A204.1 (cell line): ENCODE data around the gene SPATA16.
"Not testable (repeated sequence)": the region's sequence is repeated elsewhere in the genome, so short reads cannot be mapped to it uniquely, and the experiment has no call there.

ENCODE experiments used
- FAIRE-seq: peaks from 2 replicates; lab custom pipeline; 2012; peaks lifted over from hg19 to GRCh38; lab: Jason Lieb, UNC

Gene SPATA16

DNA sequence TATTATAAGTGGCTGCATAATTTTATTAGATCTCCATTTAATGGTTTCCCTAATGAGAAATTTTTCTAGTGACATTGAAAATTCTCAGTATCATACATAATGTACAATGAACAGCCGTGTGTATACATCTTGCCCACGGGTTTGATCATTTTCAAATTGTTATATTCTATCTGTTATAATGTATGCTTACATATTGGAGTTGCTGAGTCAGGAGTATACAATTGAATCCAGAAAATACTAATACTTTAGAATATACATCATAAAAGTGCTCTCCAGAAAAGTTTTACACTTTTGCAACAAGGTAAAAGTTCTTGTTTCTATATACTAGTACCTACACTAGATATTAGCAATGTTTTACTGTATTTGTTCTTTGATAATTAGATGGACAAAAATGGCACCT, 82.8 kb downstream of the SPATA16 start:
- FAIRE-seq, result peak; percentile 59

DNA sequence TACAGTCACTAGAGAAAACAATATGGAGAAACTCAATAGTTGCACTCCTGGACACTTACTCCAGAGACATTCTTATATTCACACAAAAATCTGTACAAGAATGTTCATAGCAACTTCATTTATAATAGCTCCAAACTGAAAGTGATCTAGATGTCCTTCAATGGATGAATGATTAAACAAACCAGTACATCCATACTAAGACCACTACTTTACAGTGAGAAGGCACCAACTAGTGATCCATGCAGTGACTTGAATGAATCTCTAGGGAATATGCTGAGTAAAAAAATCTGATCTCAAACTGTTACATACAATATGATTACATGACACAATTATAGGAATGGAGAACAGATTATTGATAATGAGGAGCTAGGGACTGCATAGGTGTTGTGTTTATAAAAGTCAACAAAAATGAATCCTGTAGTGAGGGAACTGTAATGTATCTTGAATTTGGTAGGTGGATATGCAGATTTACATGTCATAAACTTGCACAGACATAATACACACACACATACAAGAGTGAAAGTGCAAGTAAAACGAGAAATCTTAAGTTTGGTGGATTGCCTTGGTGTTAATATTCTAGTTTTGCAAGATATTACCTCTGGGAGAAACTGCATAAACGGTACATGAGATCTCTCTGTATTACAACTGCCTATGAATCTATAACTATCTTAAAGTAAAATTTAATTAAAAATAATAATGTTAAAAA, 85.7 kb downstream of the SPATA16 start:
- FAIRE-seq, result no peak

DNA sequence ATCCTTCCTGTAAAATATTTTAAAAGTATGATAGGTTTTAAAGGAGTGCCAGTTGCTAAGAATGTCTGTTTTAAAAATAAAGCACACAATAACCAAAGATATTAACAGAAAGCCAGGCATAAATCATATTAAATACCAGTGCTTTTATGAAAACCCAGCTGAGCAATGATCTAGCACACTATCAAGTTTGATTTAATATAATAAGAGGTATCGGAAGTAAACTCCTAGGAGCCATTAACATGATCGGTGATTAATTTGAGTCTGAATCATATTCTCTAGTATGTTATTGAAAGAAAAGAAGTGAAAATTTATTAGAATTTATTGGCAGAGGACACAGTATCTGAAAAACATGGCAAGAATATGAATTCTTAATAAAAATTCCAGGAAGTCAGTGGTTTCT, 91.7 kb downstream of the SPATA16 start:
- FAIRE-seq, result no peak

DNA sequence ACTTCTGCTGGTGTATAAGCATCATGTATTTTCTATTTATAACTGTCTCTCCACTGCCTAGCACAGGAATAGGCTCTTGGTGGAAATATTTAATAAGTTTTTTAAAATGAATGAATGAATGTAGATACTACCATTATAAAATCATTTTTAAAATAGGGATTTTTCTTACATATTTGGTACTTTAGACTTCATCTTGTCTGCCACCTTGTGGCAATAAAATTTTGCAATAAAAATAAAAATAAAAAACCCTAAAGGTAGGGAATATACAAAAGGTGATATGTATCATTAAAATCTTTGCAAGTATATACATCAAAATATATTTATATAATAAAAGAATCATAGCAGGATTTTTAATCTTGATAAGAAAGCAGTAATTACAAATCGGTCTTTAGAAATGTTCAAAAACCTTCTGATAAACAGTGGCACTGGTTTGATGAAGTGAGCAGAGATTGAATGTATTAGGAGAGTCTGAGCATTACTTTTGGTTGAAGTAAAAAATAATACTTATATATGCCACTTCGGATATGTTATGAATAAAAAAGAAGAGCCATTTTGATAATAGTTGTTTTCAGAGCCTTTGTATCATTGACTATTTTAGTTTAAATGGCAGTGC, 95.2 kb downstream of the SPATA16 start:
- FAIRE-seq, result peak; percentile 98

DNA sequence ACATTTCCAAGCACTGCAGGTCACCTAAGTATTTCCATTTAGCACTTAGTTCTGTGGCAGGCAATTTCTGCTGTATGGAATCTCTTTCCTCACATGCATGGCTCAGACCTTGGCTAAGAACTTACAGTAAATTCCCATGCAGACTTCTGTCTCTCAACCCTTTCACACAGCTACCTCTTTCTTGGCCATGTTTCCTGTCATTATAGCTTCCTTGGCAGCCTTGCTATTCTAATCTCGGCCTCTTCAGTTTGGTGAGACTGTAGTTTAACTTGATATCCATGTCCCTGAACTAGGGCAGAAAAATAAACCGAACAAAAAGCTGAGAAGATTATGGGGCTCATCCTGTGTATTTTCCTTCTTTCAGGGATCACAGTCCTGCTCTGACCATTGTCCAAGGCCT, 96.0 kb downstream of the SPATA16 start:
- no peak for FAIRE-seq

DNA sequence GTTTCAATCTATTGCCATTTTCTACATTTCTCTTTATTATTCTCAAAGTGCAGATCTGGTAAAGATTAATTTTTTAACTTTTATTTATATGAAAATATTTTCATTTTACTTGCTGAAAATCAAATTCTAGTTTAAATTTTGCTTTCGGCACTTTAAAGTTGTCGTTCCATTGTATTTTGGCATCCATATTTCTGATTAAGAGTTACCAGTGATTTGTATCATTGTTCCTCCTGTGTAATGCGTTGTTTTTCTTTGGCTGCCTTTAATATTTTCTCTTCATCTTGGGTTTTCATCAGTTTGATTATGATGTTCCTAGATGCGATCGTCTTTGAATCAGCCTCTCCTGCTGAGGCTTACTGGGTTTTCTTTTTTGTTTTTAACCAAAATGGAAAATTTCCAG, 97.3 kb downstream of the SPATA16 start:
- no peak for FAIRE-seq

DNA sequence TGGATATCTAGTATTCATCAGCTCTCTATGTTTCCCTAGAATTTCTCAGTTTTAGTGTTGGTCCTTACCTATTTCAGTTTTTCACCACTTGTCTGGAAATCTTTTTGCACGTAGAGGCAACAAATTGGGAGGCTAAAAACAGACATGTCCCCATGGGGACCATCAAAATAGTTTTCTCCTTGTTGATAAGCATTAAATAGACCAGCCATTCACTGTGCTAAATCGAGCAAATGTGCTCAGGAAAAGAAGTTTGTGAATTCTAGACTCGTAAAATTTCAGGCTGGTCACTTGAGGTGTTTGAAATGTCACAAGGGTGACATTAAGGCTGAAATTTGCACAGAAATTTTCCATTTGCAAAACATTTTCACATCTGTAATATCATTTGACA, 102.6 kb downstream of the SPATA16 start:
- FAIRE-seq, result no peak

DNA sequence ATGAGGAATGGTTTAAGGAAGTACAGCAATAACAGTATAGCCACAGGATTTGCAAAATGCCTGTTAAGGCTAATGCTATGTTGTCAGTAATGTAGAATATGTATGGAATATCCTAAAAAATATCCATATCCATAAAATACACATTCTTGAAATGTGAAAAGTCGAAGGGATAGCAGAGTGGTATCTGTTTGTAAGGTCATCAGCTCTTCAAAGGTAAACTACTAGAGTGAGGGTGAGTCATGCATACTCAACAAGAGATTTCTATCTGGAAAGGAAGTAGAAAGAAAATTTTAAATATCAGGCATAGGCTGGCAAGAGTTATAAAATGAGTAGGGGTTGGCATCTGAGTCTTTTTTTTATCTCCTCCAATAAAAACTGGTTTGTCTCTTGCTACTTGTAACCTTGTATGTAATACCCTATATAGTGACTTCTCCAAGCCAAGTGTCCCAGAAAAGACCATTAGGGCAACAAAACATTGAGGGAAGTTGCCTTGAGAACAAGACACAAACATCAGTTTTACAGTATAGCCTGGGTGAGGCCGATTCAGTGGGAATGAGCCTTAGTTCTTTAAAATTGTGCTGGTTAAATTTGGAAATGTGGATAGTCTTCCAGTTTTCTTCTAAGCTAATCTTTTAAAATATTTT, 103.1 kb downstream of the SPATA16 start:
- no peak for FAIRE-seq

DNA sequence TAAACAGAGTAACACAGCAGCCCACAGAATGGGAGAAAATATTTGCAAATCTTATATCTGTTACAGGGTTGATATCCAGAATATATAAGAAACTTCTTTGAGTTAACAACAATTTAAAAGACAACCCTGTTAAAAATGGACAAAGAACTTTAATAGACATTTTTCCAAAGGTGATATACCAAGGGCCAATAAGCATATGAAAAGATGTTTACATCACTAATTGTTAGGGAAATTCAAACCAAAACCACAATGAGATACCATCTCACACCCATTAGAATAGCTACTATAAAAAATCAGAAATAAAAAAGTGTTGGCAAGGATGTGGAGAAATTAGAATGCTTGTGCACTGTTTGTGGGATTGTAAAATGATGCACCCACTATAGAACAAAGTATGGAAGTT, 110.8 kb downstream of the SPATA16 start:
- no peak for FAIRE-seq

DNA sequence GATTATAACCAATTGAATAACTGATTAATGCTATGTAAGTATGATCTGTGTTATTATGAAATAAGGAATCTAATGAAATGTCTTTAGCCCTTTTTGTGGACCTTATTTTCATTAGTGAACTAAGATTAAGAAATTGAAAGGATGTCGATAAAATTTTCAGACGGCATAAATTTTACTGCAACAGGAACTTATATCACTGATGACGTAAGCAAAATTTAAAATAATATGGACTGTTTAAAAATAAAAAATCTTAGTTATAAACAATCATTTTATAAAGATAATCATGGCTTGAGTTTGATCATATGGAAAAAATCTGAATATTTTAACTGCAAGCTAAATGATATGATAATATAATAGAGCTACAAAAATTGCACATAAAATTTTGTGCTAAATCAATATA, 112.7 kb downstream of the SPATA16 start:
- no peak for FAIRE-seq

DNA sequence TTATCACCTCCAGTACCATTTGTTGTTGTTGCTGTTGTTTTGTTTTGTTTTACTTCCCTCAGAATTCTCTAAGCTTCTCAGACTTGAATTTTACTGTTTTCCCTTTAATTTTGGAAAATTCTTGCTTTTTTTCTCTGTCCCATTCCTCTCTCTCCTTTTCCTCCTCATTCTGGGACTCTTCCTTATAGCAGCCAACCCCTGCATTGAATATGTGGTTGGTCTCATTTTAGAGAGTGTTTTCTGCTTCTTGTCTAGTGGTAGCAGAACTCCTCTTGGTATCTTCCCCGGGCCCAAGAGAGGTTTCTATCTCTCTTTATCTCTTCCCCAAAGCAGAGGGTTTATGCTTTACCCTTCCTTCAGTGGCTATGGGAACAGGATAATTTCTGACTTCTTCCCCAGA, 113.6 kb downstream of the SPATA16 start:
- FAIRE-seq, result no peak

DNA sequence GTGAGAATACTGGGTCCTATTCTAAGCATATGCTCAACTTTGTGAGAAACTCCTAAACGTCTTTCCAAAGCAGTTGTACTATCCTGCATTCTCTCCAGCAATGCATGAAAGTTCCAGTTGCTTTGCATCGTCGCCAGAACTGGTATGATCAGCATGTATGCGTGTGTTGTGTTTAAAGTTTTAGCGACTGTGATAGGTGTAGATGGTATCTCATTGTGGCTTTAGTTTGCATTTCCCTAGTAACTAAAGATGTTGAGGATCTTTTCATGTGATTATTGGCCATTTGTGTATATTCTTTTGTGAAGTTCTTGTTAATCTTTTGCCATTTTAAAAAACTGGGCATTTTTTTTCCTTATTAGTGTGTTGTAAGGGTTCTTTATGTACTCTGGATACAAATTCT, 115.1 kb downstream of the SPATA16 start:
- no peak for FAIRE-seq

DNA sequence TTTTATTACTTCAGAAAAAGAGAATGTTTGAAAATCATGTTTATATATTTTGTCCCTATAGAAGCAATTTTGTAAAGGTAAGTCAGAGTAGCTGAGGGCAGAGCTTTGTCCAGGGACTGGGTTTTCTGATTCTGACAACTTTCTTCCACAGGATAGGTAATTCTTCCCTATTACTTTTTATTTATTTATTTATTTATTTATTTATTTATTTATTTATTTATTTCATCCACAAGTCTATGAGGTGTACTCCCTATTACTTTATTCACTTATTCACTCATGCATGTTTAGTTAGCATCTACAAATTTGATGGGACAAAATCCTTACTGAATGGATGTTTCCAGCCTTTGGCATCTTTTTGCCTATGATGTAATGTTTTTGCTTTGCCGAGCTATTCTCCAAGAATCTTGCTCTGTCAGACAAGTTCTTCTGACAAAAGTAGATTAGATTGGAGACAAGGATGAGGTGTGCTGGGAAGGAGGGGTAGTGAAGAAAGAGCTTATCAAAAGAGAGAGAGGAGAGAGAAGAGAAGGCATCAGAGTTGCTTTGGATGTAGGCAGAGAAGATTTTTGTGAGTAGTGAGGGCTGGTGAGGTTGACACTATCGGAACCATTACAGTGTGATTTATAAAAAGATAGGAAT, 119.4 kb downstream of the SPATA16 start:
- FAIRE-seq, result no peak

DNA sequence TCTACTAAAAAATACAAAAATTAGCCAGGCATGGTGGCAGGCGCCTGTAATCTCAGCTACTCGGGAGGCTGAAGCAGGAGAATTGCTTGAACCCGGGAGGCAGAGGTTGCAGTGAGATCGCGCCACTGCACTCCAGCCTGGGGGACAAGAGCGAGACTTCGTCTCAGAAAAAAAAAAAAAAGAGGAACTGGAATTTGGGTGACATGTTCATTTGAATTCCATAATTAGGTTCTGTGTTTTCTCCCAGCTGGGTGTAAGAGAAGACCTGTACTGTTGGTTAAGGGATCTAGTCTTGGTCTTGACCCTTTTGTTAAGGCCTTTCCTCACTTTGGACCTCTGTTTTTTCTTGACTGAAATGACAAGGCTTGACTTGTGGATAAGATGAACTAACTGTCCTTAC, 120.9 kb downstream of the SPATA16 start:
- FAIRE-seq, result not testable (repeated sequence)

DNA sequence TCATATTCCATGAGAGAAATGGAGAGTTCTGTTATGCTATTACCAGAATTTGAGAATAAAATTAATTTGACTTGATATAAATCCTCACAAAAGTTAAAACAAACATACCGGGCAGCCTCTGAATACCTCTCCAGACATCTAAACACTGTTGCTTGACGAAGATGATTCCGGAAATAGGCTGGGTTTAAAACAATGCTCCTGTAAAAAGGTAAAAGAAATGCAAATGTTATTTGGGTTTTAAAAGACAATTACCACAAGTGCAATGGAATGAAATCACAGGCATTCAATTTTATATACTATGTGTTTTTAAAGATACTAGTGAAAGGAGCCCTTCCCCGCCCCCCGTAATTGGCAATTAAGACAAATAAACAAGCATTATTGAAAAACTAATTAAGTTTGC, 121.7 kb downstream of the SPATA16 start:
- no peak for FAIRE-seq

DNA sequence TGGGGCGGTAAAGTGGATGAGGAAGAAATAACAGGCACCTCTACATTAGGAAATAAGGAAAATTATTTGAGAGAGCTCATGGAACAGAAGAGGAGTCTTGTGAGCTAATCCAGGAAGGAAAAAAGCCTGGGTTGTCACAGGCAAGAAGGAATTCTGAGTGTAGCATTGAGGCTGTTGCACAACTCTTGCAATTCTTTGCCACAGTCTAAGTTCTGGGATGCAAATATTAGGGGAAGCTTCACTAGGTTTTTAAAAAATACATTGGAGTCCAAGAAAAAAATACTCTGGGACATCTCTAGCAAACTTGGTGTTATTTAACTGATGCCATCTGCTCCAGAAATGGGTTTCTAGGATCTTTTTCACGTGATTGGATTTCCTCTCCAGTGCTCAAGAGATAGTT, 122.3 kb downstream of the SPATA16 start:
- no peak for FAIRE-seq

DNA sequence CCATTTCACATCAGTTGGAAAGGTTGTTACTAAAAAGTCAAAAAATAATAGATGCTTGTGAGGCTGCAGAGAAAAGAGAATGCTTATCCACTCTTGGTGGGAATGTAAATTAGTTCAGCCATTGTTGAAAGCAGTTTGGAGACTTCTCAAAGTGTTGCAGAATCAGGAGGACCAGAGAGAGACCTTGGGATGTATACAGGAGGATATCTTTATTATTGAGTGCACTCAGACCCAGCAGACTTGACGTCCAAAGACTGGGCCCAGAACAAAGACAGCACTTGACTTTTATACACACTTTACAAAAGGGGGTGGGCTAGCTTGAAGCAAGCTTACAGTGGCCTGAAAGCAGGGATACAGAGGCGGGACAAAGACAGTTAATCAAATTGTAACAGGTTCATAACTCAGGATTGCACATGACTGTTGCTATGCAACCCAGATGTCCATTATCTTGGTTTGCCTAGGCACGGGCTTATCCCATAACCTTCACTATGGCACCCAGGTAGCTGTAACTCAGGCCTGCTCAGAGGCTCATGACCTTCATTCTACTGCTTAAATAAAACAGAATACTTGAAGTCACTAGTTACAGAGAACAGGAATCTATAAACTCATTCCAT, 127.7 kb downstream of the SPATA16 start:
- FAIRE-seq, result no peak

DNA sequence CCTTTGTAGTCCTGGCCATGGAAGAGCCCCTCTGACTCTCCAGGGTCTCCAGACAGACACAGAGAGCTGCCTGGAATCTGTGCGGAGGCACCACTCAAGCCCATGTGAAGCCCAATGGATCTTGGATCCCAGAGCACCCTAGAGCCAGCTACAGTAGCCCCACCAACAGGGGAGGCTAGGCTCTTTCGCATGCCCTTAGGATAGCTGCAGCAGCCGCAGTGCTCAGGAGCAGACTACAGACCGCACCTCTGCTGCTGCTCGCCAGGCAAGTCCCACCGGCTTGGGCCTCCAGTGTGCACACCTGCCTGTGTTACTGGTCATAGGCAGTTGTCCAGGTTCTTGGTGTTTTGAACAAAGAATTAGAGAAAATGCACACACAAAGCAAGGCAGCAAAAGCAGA, 131.6 kb downstream of the SPATA16 start:
- no peak for FAIRE-seq

DNA sequence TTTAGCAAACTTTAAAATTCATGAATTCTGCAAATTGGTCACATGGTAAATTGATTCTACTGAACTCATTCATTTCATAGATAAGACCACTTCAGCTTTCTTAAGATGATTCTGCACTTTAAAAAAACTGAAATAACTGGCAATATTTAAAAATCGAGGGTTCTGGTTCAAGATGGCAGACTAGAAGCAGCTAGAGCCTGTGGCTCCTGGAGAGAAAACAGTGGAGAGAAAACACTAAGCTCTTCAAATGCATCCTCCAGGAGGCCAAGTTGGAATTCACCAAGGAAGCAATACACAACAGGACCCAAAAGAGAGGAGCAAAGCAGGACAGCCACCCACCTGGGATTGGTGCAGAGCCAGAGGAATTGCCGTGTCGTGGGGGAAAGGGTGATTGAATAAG, 132.1 kb downstream of the SPATA16 start:
- no peak for FAIRE-seq

DNA sequence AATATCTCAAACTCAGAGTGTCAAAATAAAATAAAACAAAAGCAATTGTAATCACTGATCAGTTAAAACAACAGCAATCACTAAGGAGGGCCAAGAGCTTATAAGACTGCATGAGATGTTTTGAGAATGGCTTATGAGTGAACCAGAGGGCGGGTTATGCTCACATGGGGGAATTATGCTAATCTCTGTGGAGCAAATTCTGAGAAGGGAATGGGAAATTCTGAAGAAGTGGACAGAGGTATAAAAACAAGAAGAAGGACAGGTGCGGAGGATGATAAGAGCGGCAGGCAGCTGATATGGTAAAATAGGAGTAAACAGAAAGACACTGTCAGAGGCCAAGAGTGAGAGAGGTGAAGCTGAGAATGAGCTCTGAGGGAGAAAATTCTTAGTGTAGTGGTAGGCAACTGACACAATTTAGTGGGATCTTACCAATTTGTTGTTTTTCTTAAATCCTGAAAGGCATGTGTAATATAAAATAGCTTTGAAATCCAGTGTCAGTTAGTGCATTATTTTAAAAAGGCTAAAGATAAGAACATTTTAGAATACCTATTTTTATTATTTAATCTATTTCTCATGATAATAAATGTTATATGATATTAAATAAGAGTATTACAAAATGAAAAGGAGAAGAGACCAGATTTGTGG, 133.8 kb downstream of the SPATA16 start:
- FAIRE-seq, result no peak

DNA sequence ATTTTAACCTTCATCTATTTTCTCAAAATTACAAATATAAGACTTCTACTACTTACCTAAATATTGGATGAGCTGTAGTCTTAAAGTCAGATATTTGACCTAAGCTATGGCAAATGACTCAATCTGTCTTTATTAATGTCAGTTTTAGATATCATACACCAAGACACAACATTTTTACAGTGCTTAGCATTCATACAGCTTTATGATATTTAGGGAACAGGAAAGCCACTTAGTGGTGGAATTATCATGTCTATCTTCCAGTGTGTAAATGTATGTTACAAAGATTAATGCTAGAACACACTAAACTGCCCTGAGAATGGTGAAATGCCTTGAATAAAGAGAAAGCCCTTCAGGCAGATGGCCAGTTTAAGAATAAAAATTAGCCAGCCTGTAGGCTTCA, 135.0 kb downstream of the SPATA16 start:
- no peak for FAIRE-seq

DNA sequence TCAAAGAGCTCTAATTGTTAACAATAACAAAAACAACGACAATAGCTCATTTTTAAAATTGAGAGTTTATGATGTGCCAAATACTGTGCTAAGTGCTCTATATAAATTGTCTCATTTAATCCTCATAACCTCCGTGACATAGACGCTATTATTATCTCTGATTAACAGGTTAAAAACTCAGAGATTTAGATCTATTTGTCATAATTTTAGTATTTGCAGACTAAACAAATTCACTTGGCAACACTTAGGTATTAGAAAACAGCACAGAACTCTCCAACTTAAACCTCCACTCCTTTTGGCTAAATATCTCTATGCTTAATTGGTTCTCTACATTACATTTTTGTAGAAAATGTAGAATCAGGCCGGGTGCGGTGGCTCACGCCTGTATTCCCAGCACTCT, 136.4 kb downstream of the SPATA16 start:
- FAIRE-seq, result no peak

DNA sequence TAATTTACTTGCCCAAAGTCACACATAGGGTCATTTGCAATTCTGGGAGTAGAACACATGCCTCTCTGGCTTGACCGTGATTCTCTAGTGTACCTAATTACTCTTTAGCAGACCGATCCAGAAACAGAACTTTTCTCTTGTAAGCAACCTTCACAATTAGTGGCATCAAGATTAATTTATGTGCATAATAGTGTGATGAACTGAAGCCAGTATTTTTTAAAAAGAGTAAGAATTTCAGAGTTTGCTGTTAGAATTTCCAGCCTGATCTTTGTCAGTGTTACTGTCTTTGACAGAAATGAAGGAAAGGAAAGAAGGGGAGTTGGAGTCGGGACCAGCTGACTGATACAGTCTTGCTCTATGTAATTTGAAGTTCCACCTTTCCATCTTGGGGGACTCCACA, 137.1 kb downstream of the SPATA16 start:
- no peak for FAIRE-seq
